Fibroblast of villous mesenchyme (primary cell): Measurements from ENCODE around the gene VPS36. TPM values are rescaled to one million over a fixed set of nuclear protein-coding genes. Genes with fewer than 3 reads are reported as not detected.

Experiments used
- DNase-seq: peaks from one replicate; pipeline ENCODE4 v3.0.0-alpha.2; 2010; ENCODE audit warnings: low read depth
- H3K4me3 ChIP-seq: 2 replicates; pipeline ENCODE4 v1.5.1; 2011; ENCODE audit warnings: low read depth, mild to moderate bottlenecking, low read length
- CTCF ChIP-seq: IDR thresholded peaks from 2 replicates; pipeline ENCODE4 v1.5.1; 2012; ENCODE audit warnings: low read depth, mild to moderate bottlenecking, low read length; ENCODE audit not compliant: insufficient read depth
- total RNA-seq: library from RNA; depleted of rRNA; stranded (reverse); fragments of >200 nt; gene quantifications from 2 replicates; pipeline ENCODE4 v1.2.3, GENCODE V29; 2012

The VPS36 gene
- total RNA-seq, 1 donor: 39.3 TPM

DNA sequence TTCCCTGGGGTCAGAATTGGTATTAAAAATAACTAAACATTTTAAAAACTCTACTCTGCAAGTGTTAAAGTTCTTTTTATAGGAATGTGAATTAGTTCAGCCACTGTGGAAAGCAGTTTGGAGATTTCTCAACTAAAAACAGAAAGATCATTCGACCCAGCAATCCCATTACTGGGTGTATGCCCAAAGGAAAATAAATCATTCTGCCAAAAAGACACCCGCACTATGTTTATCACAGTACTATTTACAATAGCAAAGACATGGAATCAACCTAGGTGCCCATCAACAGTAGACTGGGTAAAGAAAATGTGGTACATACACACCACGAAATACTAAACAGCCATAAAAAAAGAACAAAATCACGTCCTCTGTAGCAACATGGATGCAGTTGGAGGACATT is 43.8 kb downstream of the VPS36 start:
- TF ChIP-seq CTCF: no peak
- DNase-seq: no peak
- H3K4me3 ChIP-seq: no peak overlapping the region

- H3K4me3 ChIP-seq: peak within 1 kb of the TSS; percentile 65
- TF ChIP-seq CTCF: no peak
- peak; percentile 40 for DNase-seq
Observed at GRCh38 chr13:52405767-52406494, 44.5 kb downstream of the VPS36 start, which contains the start of gene THSD1. THSD1 (minus strand) TSS chr13:52406172; CDS start chr13:52402600, 3,572 bp downstream.

DNA sequence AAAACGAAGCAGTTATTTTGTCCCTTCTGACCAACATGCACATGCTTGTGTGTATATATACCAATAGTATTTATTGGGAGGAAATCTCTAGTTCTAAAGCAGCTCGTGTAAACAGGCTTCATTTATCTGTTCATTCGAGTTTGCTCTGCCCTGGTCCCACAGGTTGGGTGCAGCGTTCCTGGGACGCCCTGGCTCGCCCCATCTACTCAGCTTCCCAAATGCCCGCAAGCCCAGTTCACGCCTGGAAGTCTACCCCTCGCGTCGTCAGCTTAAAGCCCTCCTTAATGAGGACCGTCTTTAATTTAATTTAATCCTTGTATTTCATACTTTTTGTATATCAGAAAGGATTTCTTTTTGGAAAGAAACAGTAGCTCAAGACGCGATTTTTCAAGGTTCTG is 45.1 kb downstream of the VPS36 start:
- TF ChIP-seq CTCF: no peak
- peak; percentile 5 for DNase-seq
- H3K4me3 ChIP-seq: peak overlapping the region; percentile 65

DNA sequence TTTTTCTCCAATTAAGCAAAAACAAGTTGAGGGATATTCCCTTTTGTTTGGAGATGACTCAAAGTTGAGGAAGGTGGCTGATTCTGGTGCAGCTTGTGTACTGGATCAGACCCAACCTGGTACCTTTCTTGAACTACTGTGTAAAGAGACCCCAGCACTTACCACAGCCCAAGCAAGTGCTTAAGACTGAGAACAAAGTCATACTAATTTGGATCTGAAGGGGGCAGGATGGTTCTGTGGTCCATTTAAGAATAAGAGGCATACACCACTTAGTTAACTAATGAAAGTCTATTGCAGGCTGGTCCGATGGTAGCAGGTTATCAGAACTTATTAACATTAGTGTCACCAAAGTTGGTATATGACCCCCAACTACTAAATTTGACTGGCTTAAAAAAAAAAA is 50.7 kb downstream of the VPS36 start:
- peak; percentile 31 for DNase-seq
- no peak overlapping the region for H3K4me3 ChIP-seq
- peak; percentile 27 for TF ChIP-seq CTCF

DNA sequence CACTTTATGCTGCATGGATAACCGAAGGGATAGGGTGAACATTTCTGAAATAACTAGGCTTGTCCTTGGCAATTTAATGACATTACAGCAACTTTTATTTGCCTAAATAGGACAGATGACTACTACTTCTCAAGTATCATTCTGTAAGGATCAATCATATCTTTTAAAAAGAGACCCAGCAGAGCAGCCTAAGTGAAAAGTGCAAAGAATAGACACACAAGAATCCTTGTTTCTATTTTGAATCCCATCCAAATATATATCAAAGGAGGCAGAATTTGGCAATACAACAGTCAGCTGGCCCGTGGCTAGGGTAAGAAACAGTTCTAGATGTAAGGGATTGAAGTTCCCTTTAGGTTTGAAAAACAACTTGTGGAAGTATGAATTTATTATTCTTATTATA is 51.4 kb downstream of the VPS36 start:
- no peak overlapping the region for H3K4me3 ChIP-seq
- TF ChIP-seq CTCF: no peak
- DNase-seq: no peak

DNA sequence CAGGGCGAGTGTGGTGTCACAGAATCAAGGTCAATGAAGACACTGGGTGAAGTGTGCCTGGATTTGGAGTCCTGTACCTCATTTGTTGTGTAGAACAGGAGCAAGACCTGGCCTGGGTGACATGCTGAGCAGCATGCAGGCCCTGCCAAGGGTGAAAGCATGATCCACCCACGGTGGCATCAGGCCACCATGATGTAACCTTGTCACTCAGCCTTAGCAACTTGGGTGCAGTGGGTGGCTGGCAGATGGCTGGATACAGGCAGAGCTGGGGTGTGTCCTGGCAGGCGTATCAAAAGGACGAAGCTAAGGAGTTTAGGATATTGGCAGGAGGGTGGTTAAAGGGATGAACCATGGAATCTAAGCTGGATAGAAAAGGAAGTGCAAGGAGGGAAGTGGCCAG is 54.7 kb downstream of the VPS36 start:
- no peak for DNase-seq
- no peak for TF ChIP-seq CTCF
- H3K4me3 ChIP-seq: no peak overlapping the region

DNA sequence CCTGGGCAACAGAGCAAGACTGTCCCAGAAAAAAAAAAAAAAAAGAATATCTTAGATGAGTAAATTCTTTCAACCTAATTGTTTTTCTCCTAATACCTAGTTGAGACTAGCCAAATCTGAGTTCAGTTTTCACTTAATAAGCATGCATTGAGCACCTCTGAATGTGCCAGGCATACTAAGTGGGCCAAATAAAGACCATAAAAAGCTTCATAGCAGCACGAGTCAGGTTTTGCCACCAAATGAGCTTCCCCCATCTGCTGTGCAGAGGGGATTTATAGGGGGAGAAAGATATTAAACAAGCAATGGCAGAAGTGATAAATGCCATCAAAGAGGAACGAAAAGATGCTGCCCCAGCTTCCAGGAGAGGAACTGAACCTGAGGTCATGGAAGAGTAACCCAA is 55.8 kb downstream of the VPS36 start:
- TF ChIP-seq CTCF: no peak
- H3K4me3 ChIP-seq: no peak overlapping the region
- DNase-seq: no peak
